Coronary artery (tissue), 2 donors: ENCODE measurements around the gene C18orf32.
A peak's percentile ranks its signal among the peaks of the same experiment; 100 is the strongest.

Source experiments
- DNase-seq: peaks from one replicate; pipeline ENCODE4 v3.0.0-alpha.2; 2017; ENCODE audit warnings: low spot score
- H3K27ac ChIP-seq, 2 donors: fragments of 200-600 bp; sonication (generic); one replicate each; pipeline ENCODE4 v1.5.1; 2016 to 2019
- H3K4me3 ChIP-seq: fragments of 200-600 bp; sonication (generic); 2 replicates; pipeline ENCODE4 v1.5.1; 2016; ENCODE audit warnings: mild to moderate bottlenecking, moderate library complexity
- CTCF ChIP-seq: fragments of 200-600 bp; sonication (generic); IDR thresholded peaks from one replicate; pipeline ENCODE4 v1.5.1; 2019; ENCODE audit warnings: antibody characterized with exemption

C18orf32 gene

GRCh38 chr18:49486953-49487710 is at the start of gene C18orf32:
Gene C18orf32, minus strand, starts transcription at chr18:49487234. Its CDS starts 3,486 bp downstream, at chr18:49483748.
- no peak for TF ChIP-seq CTCF
- H3K4me3 ChIP-seq, result peak within 1 kb of the TSS; percentile 87
- peak; percentile 97 for DNase-seq
- peak within 1 kb of the TSS; percentile 96 for H3K27ac ChIP-seq

GRCh38 chr18:49534846-49535601 is 48.0 kb upstream of the C18orf32 start:
- Histone ChIP-seq H3K4me3 (no peak overlapping the region), H3K27ac (no peak overlapping the region)
- no peak for TF ChIP-seq CTCF
- no peak for DNase-seq

- no peak for TF ChIP-seq CTCF
- Histone ChIP-seq H3K4me3 (no peak overlapping the region), H3K27ac (no peak overlapping the region)
- DNase-seq, result no peak
These were observed 44.7 kb upstream of the C18orf32 start for GRCh38 chr18:49531678-49532153.

GRCh38 chr18:49529596-49529995 is 42.6 kb upstream of the C18orf32 start:
- DNase-seq, result no peak
- TF ChIP-seq CTCF, result no peak
- Histone ChIP-seq H3K4me3 (no peak overlapping the region), H3K27ac (no peak overlapping the region)

GRCh38 chr18:49527631-49528327 is 40.7 kb upstream of the C18orf32 start:
- no peak for TF ChIP-seq CTCF
- Histone ChIP-seq H3K27ac (no peak overlapping the region), H3K4me3 (no peak overlapping the region)
- DNase-seq, result no peak

- Histone ChIP-seq H3K27ac (no peak overlapping the region), H3K4me3 (no peak overlapping the region)
- no peak for TF ChIP-seq CTCF
- DNase-seq, result no peak
These were observed 38.9 kb upstream of the C18orf32 start for GRCh38 chr18:49525981-49526380.
